ENCODE data around the gene AQP12B. TPM values are rescaled to one million over a fixed set of nuclear protein-coding genes. Genes with fewer than 3 reads are reported as not detected.

AQP12B gene
- total and polyA plus RNA-seq, 10 of the 15 experiments (the other 5 are each of a cell fraction or from before 2014, with no cell fraction given) = not detected

- no peak overlapping the region for H2AFZ ChIP-seq (ENCODE audit: control insufficient read depth, low read depth, low read length)
- DNase-seq (ENCODE audit: low read depth, low spot score) (no peak), ATAC-seq (no peak), FAIRE-seq (no peak)
- BruUV-seq (replicated peaks) = no TSS peak
- H3K4me1 ChIP-seq (ENCODE audit: control insufficient read depth, insufficient read depth, low read length) = no peaks in the 10 kb centered on the region
- intact Hi-C loops (cut with micrococcal nuclease; ENCODE audit: unreplicated experiment) (no loop called here), in situ Hi-C loops (cut with MboI) (no loop called here)
- H3K9ac ChIP-seq (ENCODE audit: control insufficient read depth, insufficient read depth, low read length) = no peak overlapping the region
- CTCF ChIA-PET = interaction anchor here (0.6 kb wide), 1 partner anchor 1360 kb away, joined by 3 read pairs; no protein-coding TSS in a partner anchor
- no peaks in the 10 kb centered on the region for H3K79me2 ChIP-seq (ENCODE audit: control insufficient read depth, insufficient read depth, low read length)
- no peak overlapping the region for H3K27ac ChIP-seq (ENCODE audit: control insufficient read depth, insufficient read depth)
- SMC1A ChIA-PET (ENCODE audit: uncharacterized antibody, unreplicated experiment) = no interaction called here
- no peaks in the 10 kb centered on the region for H3K36me3 ChIP-seq (ENCODE audit: control insufficient read depth in 2 of 2, insufficient read depth in 2 of 2, low read length in 1 of 2)
- H3K9me3 ChIP-seq (replicated peaks; ENCODE audit: control insufficient read depth, insufficient read depth, low read length) = peaks cover 2% of the 10 kb centered on the region; the same call in 1 of the 3 replicates
- no peaks in the 10 kb centered on the region; a peak in 1 of 4 replicates for H3K27me3 ChIP-seq (replicated peaks in 1 of 2; ENCODE audit: control insufficient read depth in 2 of 2, insufficient read depth in 2 of 2, low read length in 1 of 2)
- no peak overlapping the region for H3K4me3 ChIP-seq
- POLR2A ChIA-PET = interaction anchor here (0.9 kb wide), 1 partner anchor 8 kb away, joined by 3 read pairs; no protein-coding TSS in a partner anchor
- no peak overlapping the region for H3K4me2 ChIP-seq (ENCODE audit: control insufficient read depth, insufficient read depth)
- no peaks in the 10 kb centered on the region for H4K20me1 ChIP-seq (ENCODE audit: control insufficient read depth, insufficient read depth)
- WGBS (ENCODE audit: insufficient coverage, insufficient replicate concordance, low lambda C conversion rate, missing lambda C conversion rate) = 19% methylated on average over 6 of the region's 6 CpGs
- RAD21 ChIA-PET (ENCODE audit: unreplicated experiment) = no interaction called here
- no peak for TF ChIP-seq EP300 (IDR thresholded peaks at IDR 0.05; ENCODE audit: borderline replicate concordance in 1 of 2, control insufficient read depth in 1 of 2, low read depth in 2 of 2, low read length in 2 of 2)
- TF ChIP-seq, protein P1, sequence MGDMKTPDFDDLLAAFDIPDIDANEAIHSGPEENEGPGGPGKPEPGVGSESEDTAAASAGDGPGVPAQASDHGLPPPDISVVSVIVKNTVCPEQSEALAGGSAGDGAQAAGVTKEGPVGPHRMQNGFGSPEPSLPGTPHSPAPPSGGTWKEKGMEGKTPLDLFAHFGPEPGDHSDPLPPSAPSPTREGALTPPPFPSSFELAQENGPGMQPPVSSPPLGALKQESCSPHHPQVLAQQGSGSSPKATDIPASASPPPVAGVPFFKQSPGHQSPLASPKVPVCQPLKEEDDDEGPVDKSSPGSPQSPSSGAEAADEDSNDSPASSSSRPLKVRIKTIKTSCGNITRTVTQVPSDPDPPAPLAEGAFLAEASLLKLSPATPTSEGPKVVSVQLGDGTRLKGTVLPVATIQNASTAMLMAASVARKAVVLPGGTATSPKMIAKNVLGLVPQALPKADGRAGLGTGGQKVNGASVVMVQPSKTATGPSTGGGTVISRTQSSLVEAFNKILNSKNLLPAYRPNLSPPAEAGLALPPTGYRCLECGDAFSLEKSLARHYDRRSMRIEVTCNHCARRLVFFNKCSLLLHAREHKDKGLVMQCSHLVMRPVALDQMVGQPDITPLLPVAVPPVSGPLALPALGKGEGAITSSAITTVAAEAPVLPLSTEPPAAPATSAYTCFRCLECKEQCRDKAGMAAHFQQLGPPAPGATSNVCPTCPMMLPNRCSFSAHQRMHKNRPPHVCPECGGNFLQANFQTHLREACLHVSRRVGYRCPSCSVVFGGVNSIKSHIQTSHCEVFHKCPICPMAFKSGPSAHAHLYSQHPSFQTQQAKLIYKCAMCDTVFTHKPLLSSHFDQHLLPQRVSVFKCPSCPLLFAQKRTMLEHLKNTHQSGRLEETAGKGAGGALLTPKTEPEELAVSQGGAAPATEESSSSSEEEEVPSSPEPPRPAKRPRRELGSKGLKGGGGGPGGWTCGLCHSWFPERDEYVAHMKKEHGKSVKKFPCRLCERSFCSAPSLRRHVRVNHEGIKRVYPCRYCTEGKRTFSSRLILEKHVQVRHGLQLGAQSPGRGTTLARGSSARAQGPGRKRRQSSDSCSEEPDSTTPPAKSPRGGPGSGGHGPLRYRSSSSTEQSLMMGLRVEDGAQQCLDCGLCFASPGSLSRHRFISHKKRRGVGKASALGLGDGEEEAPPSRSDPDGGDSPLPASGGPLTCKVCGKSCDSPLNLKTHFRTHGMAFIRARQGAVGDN (IDR thresholded peaks at IDR 0.05) = no peak
- no peak for TF ChIP-seq BRCA1 (IDR thresholded peaks at IDR 0.05; ENCODE audit: low read depth, low read length)
- TF ChIP-seq ZNF207 (IDR thresholded peaks at IDR 0.05; ENCODE audit: borderline replicate concordance) = no peak
- no peak for TF ChIP-seq HDAC6 (IDR thresholded peaks at IDR 0.05; ENCODE audit: unreplicated experiment)
- no peak for TF ChIP-seq KLF5 (IDR thresholded peaks at IDR 0.05; ENCODE audit: partially characterized antibody)
- TF ChIP-seq NR2F1 (conservative IDR thresholded peaks at IDR 0.05) = no peak
- TF ChIP-seq YY1 (IDR thresholded peaks at IDR 0.05; ENCODE audit: low read depth, low read length) = no peak
- no peak for TF ChIP-seq MLLT1 (IDR thresholded peaks at IDR 0.05)
- TF ChIP-seq MYC (IDR thresholded peaks at IDR 0.05; ENCODE audit: insufficient read depth, insufficient read length, insufficient replicate concordance, low read length, severe bottlenecking) = no peak
- TF ChIP-seq IKZF1 (conservative IDR thresholded peaks at IDR 0.05) = no peak
- no peak for TF ChIP-seq JUND (IDR thresholded peaks at IDR 0.05; ENCODE audit: low read depth, low read length)
- TF ChIP-seq, protein P2, sequence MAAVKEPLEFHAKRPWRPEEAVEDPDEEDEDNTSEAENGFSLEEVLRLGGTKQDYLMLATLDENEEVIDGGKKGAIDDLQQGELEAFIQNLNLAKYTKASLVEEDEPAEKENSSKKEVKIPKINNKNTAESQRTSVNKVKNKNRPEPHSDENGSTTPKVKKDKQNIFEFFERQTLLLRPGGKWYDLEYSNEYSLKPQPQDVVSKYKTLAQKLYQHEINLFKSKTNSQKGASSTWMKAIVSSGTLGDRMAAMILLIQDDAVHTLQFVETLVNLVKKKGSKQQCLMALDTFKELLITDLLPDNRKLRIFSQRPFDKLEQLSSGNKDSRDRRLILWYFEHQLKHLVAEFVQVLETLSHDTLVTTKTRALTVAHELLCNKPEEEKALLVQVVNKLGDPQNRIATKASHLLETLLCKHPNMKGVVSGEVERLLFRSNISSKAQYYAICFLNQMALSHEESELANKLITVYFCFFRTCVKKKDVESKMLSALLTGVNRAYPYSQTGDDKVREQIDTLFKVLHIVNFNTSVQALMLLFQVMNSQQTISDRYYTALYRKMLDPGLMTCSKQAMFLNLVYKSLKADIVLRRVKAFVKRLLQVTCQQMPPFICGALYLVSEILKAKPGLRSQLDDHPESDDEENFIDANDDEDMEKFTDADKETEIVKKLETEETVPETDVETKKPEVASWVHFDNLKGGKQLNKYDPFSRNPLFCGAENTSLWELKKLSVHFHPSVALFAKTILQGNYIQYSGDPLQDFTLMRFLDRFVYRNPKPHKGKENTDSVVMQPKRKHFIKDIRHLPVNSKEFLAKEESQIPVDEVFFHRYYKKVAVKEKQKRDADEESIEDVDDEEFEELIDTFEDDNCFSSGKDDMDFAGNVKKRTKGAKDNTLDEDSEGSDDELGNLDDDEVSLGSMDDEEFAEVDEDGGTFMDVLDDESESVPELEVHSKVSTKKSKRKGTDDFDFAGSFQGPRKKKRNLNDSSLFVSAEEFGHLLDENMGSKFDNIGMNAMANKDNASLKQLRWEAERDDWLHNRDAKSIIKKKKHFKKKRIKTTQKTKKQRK (IDR thresholded peaks at IDR 0.05; ENCODE audit: low read depth, low read length) = no peak
- TF ChIP-seq PAX8 (IDR thresholded peaks at IDR 0.05) = no peak
- no peak for TF ChIP-seq ZNF384 (IDR thresholded peaks at IDR 0.05; ENCODE audit: borderline replicate concordance, low read depth, low read length)
Measured at GRCh38 chr2:240663546-240664190, 19.0 kb downstream of the AQP12B start.
